HL-60 (cell line): ENCODE results near the gene SAE1.

Source experiments
- DNase-seq, 2 experiments: peaks; one replicate each; pipeline ENCODE4 v3.0.0-alpha.2; 2010 to 2020; ENCODE audit warnings: low read depth in 1 of 2, low spot score in 1 of 2
- H3K27ac ChIP-seq: fragments of 250-450 bp; sonication (Bioruptor Pico); replicated peaks from 2 replicates; pipeline ENCODE4 v1.5.1; 2020; ENCODE audit warnings: mild to moderate bottlenecking, moderate library complexity
- H3K27me3 ChIP-seq: fragments of 250-450 bp; sonication (Bioruptor Pico); 2 replicates; pipeline ENCODE4 v1.5.1; 2021; ENCODE audit warnings: mild to moderate bottlenecking, moderate library complexity; ENCODE audit not compliant: insufficient read depth, poor library complexity, severe bottlenecking
- H3K4me3 ChIP-seq: replicated peaks from 2 replicates; pipeline ENCODE4 v1.5.1; 2011; ENCODE audit warnings: mild to moderate bottlenecking, control low read depth, low read length; ENCODE audit not compliant: insufficient read depth
- GABPA ChIP-seq: IDR thresholded peaks from 2 replicates; pipeline ENCODE4 v1.6.1; 2012; ENCODE audit warnings: low read depth
- POLR2AphosphoS5 ChIP-seq: IDR thresholded peaks from 2 replicates; pipeline ENCODE4 v1.6.1; 2012; ENCODE audit warnings: low read depth
- SPI1 ChIP-seq: IDR thresholded peaks from 2 replicates; pipeline ENCODE4 v1.6.1; 2012; ENCODE audit warnings: low read depth, mild to moderate bottlenecking, borderline replicate concordance
- TF ChIP-seq, protein P1 (sequence below): IDR thresholded peaks from 2 replicates; pipeline ENCODE4 v1.6.1; 2012; ENCODE audit warnings: low read depth; ENCODE audit not compliant: insufficient replicate concordance
- TF ChIP-seq, protein P2 (sequence below): IDR thresholded peaks from one replicate; pipeline ENCODE4 v1.5.1; 2011; ENCODE audit warnings: low read length, control low read depth, inconsistent platforms; ENCODE audit not compliant: insufficient read depth

Gene SAE1

DNA sequence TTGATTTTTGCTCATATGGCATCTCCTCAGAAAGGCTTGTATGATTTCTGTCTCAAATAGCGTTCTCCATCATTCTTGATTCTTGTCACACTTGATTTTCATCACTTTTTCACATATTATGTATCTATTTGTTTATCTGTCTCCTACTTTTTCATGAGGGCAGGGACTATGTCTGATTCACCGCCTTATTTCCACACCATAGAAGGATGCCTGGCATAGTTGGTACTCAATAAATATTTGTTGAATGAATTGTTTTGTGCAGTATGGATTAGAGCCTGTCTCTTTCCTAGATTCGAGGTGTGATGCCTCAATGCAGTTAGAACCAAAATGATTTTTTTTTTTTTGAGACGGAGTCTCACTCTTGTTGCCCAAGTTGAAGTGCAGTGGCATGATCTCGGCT lies 12.1 kb downstream of the SAE1 start:
- no peak for DNase-seq
- no peaks in the 10 kb centered on the region for H3K27me3 ChIP-seq

DNA sequence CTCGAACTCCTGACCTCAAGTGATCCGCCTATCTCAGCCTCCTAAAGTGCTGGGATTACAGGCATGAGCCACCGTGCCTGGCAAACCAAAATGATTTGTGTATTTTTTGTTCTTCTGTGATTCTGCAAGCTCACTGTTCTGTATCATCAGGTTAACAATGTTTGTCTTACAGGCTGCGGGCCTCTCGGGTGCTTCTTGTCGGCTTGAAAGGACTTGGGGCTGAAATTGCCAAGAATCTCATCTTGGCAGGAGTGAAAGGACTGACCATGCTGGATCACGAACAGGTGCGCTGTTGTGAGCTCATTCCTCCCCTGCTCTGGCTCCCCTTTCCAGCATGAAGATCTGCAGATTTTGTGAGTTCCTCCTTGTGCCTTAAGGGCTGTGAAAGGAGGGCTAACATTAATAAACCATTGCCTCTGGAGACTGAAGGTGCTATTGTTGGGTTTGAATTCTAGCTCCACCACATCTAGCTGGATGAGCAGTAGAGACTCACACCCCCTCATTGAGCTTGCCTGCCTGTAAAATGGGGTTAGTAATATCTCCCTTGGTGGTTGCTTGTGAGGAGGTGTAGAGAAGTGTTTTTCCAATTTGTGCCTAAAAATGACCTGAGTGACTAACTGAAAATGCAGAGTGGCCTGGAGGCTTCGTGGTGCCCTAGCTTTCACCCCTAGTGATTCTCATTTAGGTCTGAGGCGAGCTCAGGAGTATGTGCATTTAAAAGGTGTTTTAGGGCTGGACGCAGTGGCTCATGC lies 12.9 kb downstream of the SAE1 start:
- H3K27me3 ChIP-seq: no peaks in the 10 kb centered on the region
- H3K4me3 ChIP-seq: no peak overlapping the region
- TF ChIP-seq GABPA (no peak), SPI1 (no peak), POLR2AphosphoS5 (no peak)
- TF ChIP-seq, protein P1, sequence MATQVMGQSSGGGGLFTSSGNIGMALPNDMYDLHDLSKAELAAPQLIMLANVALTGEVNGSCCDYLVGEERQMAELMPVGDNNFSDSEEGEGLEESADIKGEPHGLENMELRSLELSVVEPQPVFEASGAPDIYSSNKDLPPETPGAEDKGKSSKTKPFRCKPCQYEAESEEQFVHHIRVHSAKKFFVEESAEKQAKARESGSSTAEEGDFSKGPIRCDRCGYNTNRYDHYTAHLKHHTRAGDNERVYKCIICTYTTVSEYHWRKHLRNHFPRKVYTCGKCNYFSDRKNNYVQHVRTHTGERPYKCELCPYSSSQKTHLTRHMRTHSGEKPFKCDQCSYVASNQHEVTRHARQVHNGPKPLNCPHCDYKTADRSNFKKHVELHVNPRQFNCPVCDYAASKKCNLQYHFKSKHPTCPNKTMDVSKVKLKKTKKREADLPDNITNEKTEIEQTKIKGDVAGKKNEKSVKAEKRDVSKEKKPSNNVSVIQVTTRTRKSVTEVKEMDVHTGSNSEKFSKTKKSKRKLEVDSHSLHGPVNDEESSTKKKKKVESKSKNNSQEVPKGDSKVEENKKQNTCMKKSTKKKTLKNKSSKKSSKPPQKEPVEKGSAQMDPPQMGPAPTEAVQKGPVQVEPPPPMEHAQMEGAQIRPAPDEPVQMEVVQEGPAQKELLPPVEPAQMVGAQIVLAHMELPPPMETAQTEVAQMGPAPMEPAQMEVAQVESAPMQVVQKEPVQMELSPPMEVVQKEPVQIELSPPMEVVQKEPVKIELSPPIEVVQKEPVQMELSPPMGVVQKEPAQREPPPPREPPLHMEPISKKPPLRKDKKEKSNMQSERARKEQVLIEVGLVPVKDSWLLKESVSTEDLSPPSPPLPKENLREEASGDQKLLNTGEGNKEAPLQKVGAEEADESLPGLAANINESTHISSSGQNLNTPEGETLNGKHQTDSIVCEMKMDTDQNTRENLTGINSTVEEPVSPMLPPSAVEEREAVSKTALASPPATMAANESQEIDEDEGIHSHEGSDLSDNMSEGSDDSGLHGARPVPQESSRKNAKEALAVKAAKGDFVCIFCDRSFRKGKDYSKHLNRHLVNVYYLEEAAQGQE: no peak
- TF ChIP-seq, protein P2, sequence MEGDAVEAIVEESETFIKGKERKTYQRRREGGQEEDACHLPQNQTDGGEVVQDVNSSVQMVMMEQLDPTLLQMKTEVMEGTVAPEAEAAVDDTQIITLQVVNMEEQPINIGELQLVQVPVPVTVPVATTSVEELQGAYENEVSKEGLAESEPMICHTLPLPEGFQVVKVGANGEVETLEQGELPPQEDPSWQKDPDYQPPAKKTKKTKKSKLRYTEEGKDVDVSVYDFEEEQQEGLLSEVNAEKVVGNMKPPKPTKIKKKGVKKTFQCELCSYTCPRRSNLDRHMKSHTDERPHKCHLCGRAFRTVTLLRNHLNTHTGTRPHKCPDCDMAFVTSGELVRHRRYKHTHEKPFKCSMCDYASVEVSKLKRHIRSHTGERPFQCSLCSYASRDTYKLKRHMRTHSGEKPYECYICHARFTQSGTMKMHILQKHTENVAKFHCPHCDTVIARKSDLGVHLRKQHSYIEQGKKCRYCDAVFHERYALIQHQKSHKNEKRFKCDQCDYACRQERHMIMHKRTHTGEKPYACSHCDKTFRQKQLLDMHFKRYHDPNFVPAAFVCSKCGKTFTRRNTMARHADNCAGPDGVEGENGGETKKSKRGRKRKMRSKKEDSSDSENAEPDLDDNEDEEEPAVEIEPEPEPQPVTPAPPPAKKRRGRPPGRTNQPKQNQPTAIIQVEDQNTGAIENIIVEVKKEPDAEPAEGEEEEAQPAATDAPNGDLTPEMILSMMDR: no peak
- DNase-seq: no peak
- no peak overlapping the region for H3K27ac ChIP-seq

More for the DNA sequence above, 12.1 kb downstream of the SAE1 start:
- Histone ChIP-seq H3K4me3 (no peak overlapping the region), H3K27ac (no peak overlapping the region)
- TF ChIP-seq SPI1 (no peak), GABPA (no peak), POLR2AphosphoS5 (no peak)
- TF ChIP-seq, protein P1: no peak
- TF ChIP-seq, protein P2: no peak

DNA sequence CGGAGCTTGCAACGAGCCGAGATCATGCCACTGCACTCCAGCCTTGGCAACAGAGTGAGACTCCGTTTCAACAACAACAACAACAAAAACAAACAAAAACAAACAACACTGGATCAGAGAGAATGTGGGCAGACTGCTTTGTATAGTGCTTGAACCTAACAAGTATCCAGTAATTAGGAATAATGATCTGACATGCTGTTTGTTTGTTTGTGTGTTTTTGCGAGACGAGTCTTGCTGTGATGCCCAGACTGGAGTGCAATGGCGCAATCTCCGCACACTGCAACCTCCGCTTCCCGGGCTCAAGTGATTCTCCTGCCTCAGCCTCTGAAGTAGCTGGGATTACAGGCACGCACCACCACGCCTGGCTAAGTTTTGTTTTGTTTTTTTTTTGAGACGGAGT lies 14.0 kb downstream of the SAE1 start:
- TF ChIP-seq, protein P2: no peak
- TF ChIP-seq GABPA: no peak
- TF ChIP-seq, protein P1: no peak
- TF ChIP-seq SPI1: no peak
- no peak for TF ChIP-seq POLR2AphosphoS5
- DNase-seq: no peak
- Histone ChIP-seq H3K27ac (no peak overlapping the region), H3K4me3 (no peak overlapping the region), H3K27me3 (no peaks in the 10 kb centered on the region)
